HEK293T (cell line): Measurements from ENCODE around the gene PRR15.

Experiments used
- CTCF ChIA-PET: fragments of 350-600 bp; formaldehyde crosslinking; extraction: SDS; loops from one replicate; lab custom pipeline; 2021; ENCODE audit warnings: antibody characterized with exemption, inconsistent platforms; lab: Yijun Ruan, JAX
- POLR2A ChIA-PET: fragments of 350-600 bp; formaldehyde crosslinking; extraction: SDS; loops from one replicate; lab custom pipeline; 2020; ENCODE audit warnings: antibody characterized with exemption, inconsistent platforms; lab: Yijun Ruan, JAX
- DNase-seq: peaks from one replicate; pipeline ENCODE4 v3.0.0; 2012; ENCODE audit warnings: mixed read lengths; ENCODE audit errors: extremely low spot score
- ARNT ChIP-seq: fragments of 450-650 bp; IDR thresholded peaks from 2 replicates; pipeline ENCODE4 v1.6.1; 2017; ENCODE audit warnings: mild to moderate bottlenecking
- BHLHE40 ChIP-seq: fragments of 450-650 bp; IDR thresholded peaks from 2 replicates; pipeline ENCODE4 v1.6.1; 2016; ENCODE audit warnings: mild to moderate bottlenecking, moderate library complexity, borderline replicate concordance
- CTBP1 ChIP-seq: fragments of 450-650 bp; IDR thresholded peaks from 2 replicates; pipeline ENCODE4 v1.6.1; 2016; ENCODE audit warnings: borderline replicate concordance
- ELF4 ChIP-seq: fragments of 450-650 bp; IDR thresholded peaks from 2 replicates; pipeline ENCODE4 v1.6.1; 2017; ENCODE audit warnings: antibody characterized with exemption
- FOXA1 ChIP-seq: fragments of 450-650 bp; IDR thresholded peaks from 2 replicates; pipeline ENCODE4 v1.6.1; 2016; ENCODE audit warnings: mild to moderate bottlenecking
- FOXK2 ChIP-seq: fragments of 450-650 bp; IDR thresholded peaks from 2 replicates; pipeline ENCODE4 v1.6.1; 2016; ENCODE audit warnings: mild to moderate bottlenecking
- FOXM1 ChIP-seq: fragments of 450-650 bp; IDR thresholded peaks from 2 replicates; pipeline ENCODE4 v1.6.1; 2017; ENCODE audit warnings: mild to moderate bottlenecking, borderline replicate concordance
- HDGF ChIP-seq: fragments of 450-650 bp; IDR thresholded peaks from 2 replicates; pipeline ENCODE4 v1.6.1; 2017; ENCODE audit warnings: antibody characterized with exemption, borderline replicate concordance
- L3MBTL2 ChIP-seq: fragments of 450-650 bp; conservative IDR thresholded peaks from 2 replicates; pipeline ENCODE4 v1.6.1; 2016; ENCODE audit warnings: mild to moderate bottlenecking
- LEF1 ChIP-seq: fragments of 450-650 bp; IDR thresholded peaks from 2 replicates; pipeline ENCODE4 v1.6.1; 2017; ENCODE audit warnings: mild to moderate bottlenecking, borderline replicate concordance
- NFRKB ChIP-seq: fragments of 450-650 bp; IDR thresholded peaks from 2 replicates; pipeline ENCODE4 v1.6.1; 2016; ENCODE audit warnings: mild to moderate bottlenecking, moderate library complexity
- SP1 ChIP-seq: fragments of 450-650 bp; IDR thresholded peaks from 2 replicates; pipeline ENCODE4 v1.6.1; 2017
- SUZ12 ChIP-seq: fragments of 450-650 bp; IDR thresholded peaks from 2 replicates; pipeline ENCODE4 v1.6.1; 2016; ENCODE audit warnings: mild to moderate bottlenecking
- TARDBP ChIP-seq: fragments of 450-650 bp; IDR thresholded peaks from 2 replicates; pipeline ENCODE4 v1.6.1; 2016
- ZNF384 ChIP-seq: fragments of 450-650 bp; IDR thresholded peaks from 2 replicates; pipeline ENCODE4 v1.6.1; 2016
- TF ChIP-seq, protein P1 (sequence below): fragments of 450-650 bp; IDR thresholded peaks from 2 replicates; pipeline ENCODE4 v1.6.1; 2016

Gene PRR15

DNA sequence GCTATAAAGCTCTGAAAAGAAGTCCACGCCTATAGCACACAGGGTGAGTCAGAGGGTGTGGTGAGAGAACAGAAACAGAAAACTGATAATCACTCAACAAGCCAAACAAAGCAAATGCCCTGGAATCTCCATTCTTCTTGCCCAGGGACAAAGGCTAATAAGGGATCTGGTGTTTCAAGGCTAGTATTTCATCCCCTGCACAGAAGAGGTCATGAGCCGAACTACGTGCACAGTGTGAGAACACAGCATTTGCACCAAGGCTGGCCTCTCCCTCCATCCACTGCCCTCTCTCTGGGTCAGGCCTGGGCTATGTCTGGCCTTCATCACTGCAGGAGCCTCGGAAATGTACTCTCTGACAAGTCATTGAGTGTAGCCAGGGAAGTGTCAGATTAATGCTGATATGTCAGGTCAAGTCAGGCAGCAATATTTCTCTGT, 42.7 kb downstream of the PRR15 start:
- CTCF ChIA-PET, result no interaction called here
- no peak for DNase-seq
- TF ChIP-seq, protein P1, sequence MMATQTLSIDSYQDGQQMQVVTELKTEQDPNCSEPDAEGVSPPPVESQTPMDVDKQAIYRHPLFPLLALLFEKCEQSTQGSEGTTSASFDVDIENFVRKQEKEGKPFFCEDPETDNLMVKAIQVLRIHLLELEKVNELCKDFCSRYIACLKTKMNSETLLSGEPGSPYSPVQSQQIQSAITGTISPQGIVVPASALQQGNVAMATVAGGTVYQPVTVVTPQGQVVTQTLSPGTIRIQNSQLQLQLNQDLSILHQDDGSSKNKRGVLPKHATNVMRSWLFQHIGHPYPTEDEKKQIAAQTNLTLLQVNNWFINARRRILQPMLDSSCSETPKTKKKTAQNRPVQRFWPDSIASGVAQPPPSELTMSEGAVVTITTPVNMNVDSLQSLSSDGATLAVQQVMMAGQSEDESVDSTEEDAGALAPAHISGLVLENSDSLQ, result no peak
- TF ChIP-seq SP1, result no peak
- TF ChIP-seq ARNT, result no peak
- POLR2A ChIA-PET, result no interaction called here

DNA sequence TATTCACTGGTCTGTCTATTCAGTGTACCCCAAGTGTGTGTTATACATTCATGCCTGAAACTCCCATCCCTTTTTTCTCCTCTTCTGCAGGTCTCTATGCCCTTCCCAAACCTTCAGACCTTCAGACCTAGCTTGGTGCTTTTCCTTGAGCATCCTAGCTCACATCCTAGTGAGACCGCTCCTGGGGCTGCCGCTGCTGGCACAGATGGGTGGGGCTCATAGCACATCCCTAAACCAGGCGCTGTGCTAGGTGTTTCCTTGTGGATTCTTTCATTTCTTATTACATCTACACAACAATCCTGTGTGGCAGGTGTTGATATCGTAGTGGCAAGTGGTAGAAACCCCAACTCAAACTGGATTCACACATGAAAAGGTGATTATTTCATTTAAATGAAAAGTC, 43.2 kb downstream of the PRR15 start:
- DNase-seq, result no peak
- POLR2A ChIA-PET, result no interaction called here
- CTCF ChIA-PET, result no interaction called here
- TF ChIP-seq NFRKB (no peak), ARNT (no peak), FOXA1 (no peak), LEF1 (no peak), ELF4 (no peak), CTBP1 (no peak), SUZ12 (no peak), L3MBTL2 (no peak), SP1 (no peak), ZNF384 (no peak), TARDBP (no peak), FOXK2 (no peak), BHLHE40 (no peak), FOXM1 (no peak), HDGF (no peak)
- TF ChIP-seq, protein P1, result no peak

DNA sequence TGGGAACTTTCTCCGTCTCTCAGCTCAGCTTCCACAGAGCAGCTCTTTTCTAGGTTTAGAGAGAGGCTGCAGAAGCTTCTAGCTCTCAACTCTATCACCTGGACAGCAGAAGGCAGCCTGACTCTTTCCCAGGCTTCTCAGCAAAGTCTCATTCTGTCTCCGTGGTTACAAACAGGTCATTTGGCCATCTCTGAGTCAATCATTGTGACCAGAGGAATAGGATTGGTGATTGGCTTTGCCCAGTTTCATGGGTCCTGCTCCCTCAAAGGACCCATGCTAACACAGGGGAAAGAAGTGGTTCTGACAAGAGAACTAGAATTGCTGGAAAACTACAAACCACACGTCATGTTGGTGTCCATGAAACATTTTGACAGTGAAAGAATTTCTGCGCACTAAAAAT, 43.6 kb downstream of the PRR15 start:
- no peak for TF ChIP-seq ARNT
- TF ChIP-seq CTBP1, result no peak
- TF ChIP-seq LEF1, result no peak
- no peak for TF ChIP-seq SUZ12
- no peak for TF ChIP-seq FOXA1
- TF ChIP-seq HDGF, result no peak
- TF ChIP-seq FOXM1, result no peak
- TF ChIP-seq, protein P1, result peak; percentile 41; the same call in 1 of the 2 replicates
- TF ChIP-seq L3MBTL2, result no peak
- ChIA-PET CTCF (no interaction called here), POLR2A (no interaction called here)
- no peak for DNase-seq

DNA sequence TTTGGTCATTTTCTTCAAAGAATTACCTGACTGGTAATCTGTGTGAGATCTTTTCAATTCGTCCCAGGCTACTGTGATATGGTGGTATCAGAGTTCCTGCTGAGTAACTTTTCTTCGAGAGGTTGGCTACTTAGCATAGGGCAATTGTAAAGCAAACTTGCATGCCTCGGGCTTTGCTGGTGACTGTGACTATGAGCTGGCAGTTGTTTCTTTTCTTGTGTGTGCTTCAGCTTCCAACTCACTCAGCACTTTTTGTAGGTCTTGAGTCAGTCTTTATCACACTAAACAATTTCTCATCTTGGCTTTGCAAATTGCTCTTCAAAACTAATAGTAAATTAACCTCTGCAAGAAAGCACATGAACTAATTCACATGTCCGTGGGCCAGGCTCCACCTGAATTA, 44.3 kb downstream of the PRR15 start:
- POLR2A ChIA-PET, result no interaction called here
- TF ChIP-seq TARDBP, result no peak
- TF ChIP-seq FOXM1, result no peak
- no peak for TF ChIP-seq SUZ12
- no peak for TF ChIP-seq ELF4
- no peak for TF ChIP-seq FOXK2
- no peak for TF ChIP-seq CTBP1
- TF ChIP-seq, protein P1, result no peak
- no peak for TF ChIP-seq SP1
- no peak for TF ChIP-seq NFRKB
- TF ChIP-seq ZNF384, result no peak
- no peak for TF ChIP-seq HDGF
- CTCF ChIA-PET, result no interaction called here
- DNase-seq, result no peak

DNA sequence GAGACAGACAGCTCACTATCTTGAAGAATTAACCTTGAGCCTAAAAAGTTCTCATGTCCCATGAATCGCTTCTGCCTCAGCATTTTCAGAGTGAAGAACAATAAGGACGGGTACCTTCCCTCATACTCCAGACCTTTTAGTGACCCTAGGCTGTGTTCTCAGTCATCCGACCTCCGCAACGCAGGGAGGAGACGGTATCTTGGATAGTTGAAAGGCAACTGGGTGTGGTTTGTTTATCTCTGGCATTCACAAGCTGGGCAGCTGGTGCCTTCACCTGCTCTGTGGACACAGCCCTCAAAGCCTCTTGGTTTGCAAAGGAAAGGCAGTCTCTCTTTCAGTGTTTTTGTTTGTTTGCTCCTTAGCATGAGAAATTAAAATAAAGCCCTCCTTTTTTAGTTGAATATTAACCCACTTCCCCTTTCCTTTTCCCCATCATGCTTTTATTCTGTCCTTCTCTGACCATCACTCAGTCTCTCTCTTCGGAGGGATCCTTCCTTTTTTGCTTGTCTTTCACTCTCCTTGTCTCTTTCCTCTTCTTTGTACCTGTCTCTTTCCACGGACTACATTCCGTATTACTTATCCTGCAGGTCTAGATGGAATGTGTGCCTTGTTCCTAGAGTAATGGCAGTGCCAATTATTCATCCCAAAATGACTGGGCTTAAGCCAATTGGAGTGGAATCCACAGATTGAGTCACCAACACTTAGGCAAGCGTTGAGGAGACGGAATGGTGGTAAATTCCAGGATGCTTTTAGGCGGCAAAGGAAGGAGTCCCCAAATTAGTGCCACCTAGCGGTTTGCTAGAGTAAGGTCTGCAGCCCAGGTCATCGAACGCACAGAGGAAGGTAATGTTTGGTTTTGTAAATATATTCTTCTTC, 45.8 kb downstream of the PRR15 start:
- DNase-seq, result peak; percentile 72
- POLR2A ChIA-PET, result no interaction called here
- TF ChIP-seq, protein P1, result no peak
- TF ChIP-seq FOXM1 (no peak), ELF4 (no peak), TARDBP (no peak), CTBP1 (no peak), L3MBTL2 (peak; percentile 88), ARNT (no peak), HDGF (no peak), BHLHE40 (no peak)
- CTCF ChIA-PET, result interaction anchor here (0.6 to 1.0 kb wide), 4 partner anchors 15 to 683 kb away, joined by 3 to 7 read pairs (median 4); no protein-coding TSS in a partner anchor
